Raji (cell line): Measurements from ENCODE around the gene CAMTA1.

Experiments
- POLR2A ChIP-seq: IDR thresholded peaks from 2 replicates; pipeline ENCODE4 v1.6.1; 2011; ENCODE audit warnings: low read depth, low read length, control low read depth; ENCODE audit not compliant: insufficient read depth

The CAMTA1 gene

GRCh38 chr1:7424352-7424890, 639.2 kb downstream of the CAMTA1 start:
- no peak for TF ChIP-seq POLR2A

GRCh38 chr1:7425229-7425628, 640.0 kb downstream of the CAMTA1 start:
- no peak for TF ChIP-seq POLR2A

GRCh38 chr1:7425771-7426170, 640.5 kb downstream of the CAMTA1 start:
- TF ChIP-seq POLR2A, result no peak

GRCh38 chr1:7426780-7427604, 641.7 kb downstream of the CAMTA1 start:
- no peak for TF ChIP-seq POLR2A

- TF ChIP-seq POLR2A, result no peak
These were observed 642.5 kb downstream of the CAMTA1 start for GRCh38 chr1:7427605-7428300.

- TF ChIP-seq POLR2A, result no peak
These were observed 644.0 kb downstream of the CAMTA1 start for GRCh38 chr1:7429290-7429689.

GRCh38 chr1:7430047-7430608, 644.9 kb downstream of the CAMTA1 start:
- no peak for TF ChIP-seq POLR2A

GRCh38 chr1:7430691-7431090, 645.4 kb downstream of the CAMTA1 start:
- no peak for TF ChIP-seq POLR2A

- no peak for TF ChIP-seq POLR2A
These were observed 647.0 kb downstream of the CAMTA1 start for GRCh38 chr1:7432102-7432899.

GRCh38 chr1:7432900-7433380, 647.7 kb downstream of the CAMTA1 start:
- no peak for TF ChIP-seq POLR2A

GRCh38 chr1:7434566-7434965, 649.3 kb downstream of the CAMTA1 start:
- TF ChIP-seq POLR2A, result no peak

GRCh38 chr1:7435276-7436055, 650.2 kb downstream of the CAMTA1 start:
- no peak for TF ChIP-seq POLR2A

GRCh38 chr1:7436056-7437005, 651.1 kb downstream of the CAMTA1 start:
- no peak for TF ChIP-seq POLR2A
